NCI-H2227 (cell line): Measurements from ENCODE around the gene XXYLT1.
A peak's percentile ranks its signal among the peaks of the same experiment; 100 is the strongest.
"Not testable (repeated sequence)": the region's sequence is repeated elsewhere in the genome, so short reads cannot be mapped to it uniquely, and the experiment has no call there.

Source experiments
- DNase-seq: peaks from one replicate; lab custom pipeline; 2025; ENCODE audit not compliant: unreplicated experiment; lab: John Stamatoyannopoulos, UW

XXYLT1 gene

GRCh38 chr3:195270817-195271409 is at the start of gene XXYLT1:
TSS of gene XXYLT1 (minus strand) at chr3:195271159. CDS start at chr3:195271058, 101 bp downstream.
- peak; percentile 95 for DNase-seq

- DNase-seq = peak; percentile 6
These were observed 48.1 kb upstream of the XXYLT1 start for GRCh38 chr3:195319060-195319459.

GRCh38 chr3:195312714-195313113 is 41.8 kb upstream of the XXYLT1 start:
- DNase-seq = no peak

- DNase-seq = no peak
These were observed 36.8 kb upstream of the XXYLT1 start for GRCh38 chr3:195307711-195308110.

- no peak for DNase-seq
These were observed 35.4 kb upstream of the XXYLT1 start for GRCh38 chr3:195306369-195306768.

GRCh38 chr3:195302431-195302830 is 31.5 kb upstream of the XXYLT1 start:
- no peak for DNase-seq

GRCh38 chr3:195297446-195297845 is 26.5 kb upstream of the XXYLT1 start:
- no peak for DNase-seq

- no peak for DNase-seq
These were observed 25.7 kb upstream of the XXYLT1 start for GRCh38 chr3:195296662-195297061.

- no peak for DNase-seq
These were observed 20.2 kb upstream of the XXYLT1 start for GRCh38 chr3:195291121-195291520.

GRCh38 chr3:195290643-195291042 is 19.7 kb upstream of the XXYLT1 start:
- DNase-seq = not testable (repeated sequence)

GRCh38 chr3:195286115-195286872 is 15.3 kb upstream of the XXYLT1 start:
- DNase-seq = no peak

- no peak for DNase-seq
These were observed 14.4 kb upstream of the XXYLT1 start for GRCh38 chr3:195285372-195285771.

GRCh38 chr3:195284842-195285241 is 13.9 kb upstream of the XXYLT1 start:
- DNase-seq = no peak

GRCh38 chr3:195282961-195283360 is 12.0 kb upstream of the XXYLT1 start:
- no peak for DNase-seq

- DNase-seq = no peak
These were observed 3.5 kb upstream of the XXYLT1 start for GRCh38 chr3:195274259-195274966.

- DNase-seq = peak; percentile 92
These were observed 668 bp upstream of the XXYLT1 start for GRCh38 chr3:195271410-195272243.

- peak; percentile 74 for DNase-seq
These were observed 711 bp downstream of the XXYLT1 start for GRCh38 chr3:195270079-195270816.

- no peak for DNase-seq
These were observed 1.4 kb downstream of the XXYLT1 start for GRCh38 chr3:195269375-195270078.

GRCh38 chr3:195268576-195269309 is 2.2 kb downstream of the XXYLT1 start:
- no peak for DNase-seq
